Measurements from ENCODE around the gene WWP2. TPM values are rescaled to one million over a fixed set of nuclear protein-coding genes. Genes with fewer than 3 reads are reported as not detected.
A peak's percentile ranks its signal among the peaks of the same experiment; 100 is the strongest.

Gene WWP2
- total and polyA plus RNA-seq, 2 donors (not counting 3 experiments of a cell fraction or from before 2014, with no cell fraction given): 17.9 to 44.9 TPM

GRCh38 chr16:69831212-69832123, 69.3 kb downstream of the WWP2 start:
- no peaks in the 10 kb centered on the region for H3K79me2 ChIP-seq (ENCODE audit: control insufficient read depth, insufficient read depth, low read length)
- no peaks in the 10 kb centered on the region for H3K27me3 ChIP-seq (ENCODE audit: control insufficient read depth in 2 of 2, insufficient read depth in 2 of 2, low read length in 2 of 2)
- no peak overlapping the region for H3K9ac ChIP-seq (replicated peaks; ENCODE audit: extremely low read depth, insufficient read depth, low read length)
- dilution Hi-C loops (cut with MboI; ENCODE audit: extremely low pct_ligation_motif_present, low sequenced_read_pairs) (no loop called here), intact Hi-C loops (cut with micrococcal nuclease) (loop anchor here (2.0 kb wide), 1 partner anchor 17 kb away; no protein-coding TSS in a partner anchor)
- no peaks in the 10 kb centered on the region for H4K20me1 ChIP-seq (replicated peaks; ENCODE audit: control insufficient read depth, extremely low read depth, insufficient read depth, low read length)
- FAIRE-seq (peak; percentile 81), DNase-seq (ENCODE audit: low read depth, low spot score) (peak; percentile 66)
- H3K4me3 ChIP-seq (replicated peaks in 1 of 3; ENCODE audit: insufficient read depth in 1 of 3, low read depth in 1 of 3, low read length in 3 of 3): no peak overlapping the region
- ChIA-PET CTCF (interaction anchor here (1.1 kb wide), 1 partner anchor 99 kb away, joined by 4 read pairs; no protein-coding TSS in a partner anchor), POLR2A (no interaction called here)
- no peaks in the 10 kb centered on the region for H3K9me1 ChIP-seq (replicated peaks; ENCODE audit: control insufficient read depth, extremely low read depth, insufficient read depth, low read length)
- H3K9me3 ChIP-seq (replicated peaks; ENCODE audit: control insufficient read depth, insufficient read depth, low read length): no peaks in the 10 kb centered on the region
- H3K4me2 ChIP-seq (ENCODE audit: insufficient read depth, low read length): no peak overlapping the region
- BruUV-seq (replicated peaks): no TSS peak
- no peaks in the 10 kb centered on the region for H3K36me3 ChIP-seq (ENCODE audit: control insufficient read depth in 2 of 2, extremely low read depth in 1 of 2, insufficient read depth in 2 of 2, low read length in 2 of 2)
- peaks cover 10% of the 10 kb centered on the region for H3K4me1 ChIP-seq (ENCODE audit: control insufficient read depth, extremely low read depth, insufficient read depth, low read length)
- TF ChIP-seq MAX (IDR thresholded peaks at IDR 0.05; ENCODE audit: insufficient read depth, insufficient read length) (no peak), JUN (IDR thresholded peaks at IDR 0.05; ENCODE audit: borderline replicate concordance, insufficient read depth, insufficient read length, low read depth) (peak; percentile 52), EZH2 (IDR thresholded peaks at IDR 0.05; ENCODE audit: borderline replicate concordance, low read depth, low read length, severe bottlenecking) (no peak), FOS (IDR thresholded peaks at IDR 0.05; ENCODE audit: borderline replicate concordance, insufficient read depth, low read length) (peak; percentile 82), MYC (IDR thresholded peaks at IDR 0.05; ENCODE audit: low read depth, low read length) (no peak), POLR2A (IDR thresholded peaks at IDR 0.05; ENCODE audit: low read depth, low read length) (no peak)
- H2AFZ ChIP-seq (ENCODE audit: low read depth, low read length): no peak overlapping the region
- H3K27ac ChIP-seq (ENCODE audit: insufficient read depth, low read depth, low read length): no peak overlapping the region

All from endothelial cell of umbilical vein (primary cell).